ENCODE data around the gene SNRNP48.

GRCh38 chr6:7561153-7561964 lies 28.6 kb upstream of the SNRNP48 start:
- TF ChIP-seq CTCF (IDR thresholded peaks at IDR 0.05) (no peak), POLR2A (IDR thresholded peaks at IDR 0.05) (peak in 1 of 2 donors; percentile 25)

Measured in thyroid gland (tissue), 4 donors.